ENCODE data around the gene PGAP6. TPM values are rescaled to one million over a fixed set of nuclear protein-coding genes. Genes with fewer than 3 reads are reported as not detected.

PGAP6 gene
- total and polyA plus RNA-seq, 2 of the 8 experiments (the other 6 are each of a cell fraction or from before 2014, with no cell fraction given) = 86.8 to 364 TPM

DNA sequence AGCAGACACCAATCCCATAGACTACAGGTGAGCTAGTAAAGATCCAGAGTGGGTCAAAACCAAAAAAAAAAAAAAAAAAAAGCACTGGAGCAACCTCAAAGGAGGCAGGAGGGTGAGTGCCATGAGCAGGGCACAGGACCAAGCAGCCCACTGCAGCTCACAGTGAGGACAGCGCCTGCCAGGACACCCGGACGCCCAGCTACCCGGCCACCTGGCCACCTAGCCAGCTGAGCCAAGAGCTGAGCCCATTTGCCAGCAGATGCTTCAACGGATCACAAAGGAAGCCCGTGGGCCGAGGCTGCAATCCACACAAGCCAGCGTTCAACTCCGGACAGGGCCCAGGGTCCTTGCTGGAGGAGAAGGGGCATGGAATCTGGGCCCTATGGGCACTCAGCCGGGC, 44.3 kb downstream of the PGAP6 start:
- 86% methylated on average over 10 of the region's 10 CpGs; no CpG with 5 or more reads in 1 of the 2 experiments for WGBS, 2 experiments (ENCODE audit: extremely low coverage in 1 of 2, insufficient coverage in 1 of 2, insufficient read length in 1 of 2, insufficient replicate concordance in 2 of 2, low coverage in 1 of 2, low lambda C conversion rate in 2 of 2, missing lambda C conversion rate in 1 of 2)

More for the DNA sequence above, 44.3 kb downstream of the PGAP6 start:
- Histone ChIP-seq H2BK15ac (ENCODE audit: low read length) (no peak overlapping the region), H4K8ac (ENCODE audit: extremely low read depth, insufficient read depth, low read length) (no peak overlapping the region; the same call in 1 of the 2 replicates), H3K4me2 (ENCODE audit: insufficient read depth in 1 of 2, low read depth in 2 of 2, low read length in 2 of 2) (no peak overlapping the region), H3K79me2 (ENCODE audit: control insufficient read depth in 1 of 2, insufficient read depth in 2 of 2, low read length in 2 of 2) (peaks cover 39 to 84% of the 10 kb centered on the region in 2 experiments), H3K18ac (ENCODE audit: extremely low read depth, low read length) (no peak overlapping the region), H2BK12ac (ENCODE audit: low read depth, low read length) (no peak overlapping the region), H2BK5ac (ENCODE audit: low read depth, low read length) (no peak overlapping the region), H3K14ac (ENCODE audit: insufficient read length) (no peak overlapping the region), H4K20me1 (replicated peaks in 1 of 2; ENCODE audit: control insufficient read depth in 1 of 2, insufficient read depth in 2 of 2, low read length in 2 of 2) (peaks cover 7 to 33% of the 10 kb centered on the region in 2 experiments), H3K23ac (ENCODE audit: insufficient read length) (no peak overlapping the region), H3K9me3 (ENCODE audit: insufficient read depth in 2 of 2, low read depth in 1 of 2, low read length in 1 of 2) (no peaks in the 10 kb centered on the region), H2AFZ (ENCODE audit: low read length) (no peak overlapping the region), H3K79me1 (ENCODE audit: low read depth, low read length) (peaks cover 26% of the 10 kb centered on the region), H3K27ac (ENCODE audit: low read depth, low read length) (no peak overlapping the region), H3K4me3 (ENCODE audit: extremely low read depth in 1 of 4, insufficient read depth in 2 of 4, low read depth in 3 of 4, low read length in 4 of 4) (no peak overlapping the region), H3K4me1 (replicated peaks in 1 of 4; ENCODE audit: control insufficient read depth in 3 of 4, insufficient read depth in 4 of 4, low read length in 3 of 4) (no peaks in the 10 kb centered on the region; a peak in 1 of 7 replicates), H2AK5ac (ENCODE audit: low read depth, low read length) (no peak overlapping the region), H4K91ac (replicated peaks; ENCODE audit: insufficient read length, low read length) (no peak overlapping the region), H3K27me3 (replicated peaks in 1 of 4; ENCODE audit: control insufficient read depth in 3 of 4, extremely low read depth in 1 of 4, insufficient read depth in 3 of 4, low read length in 3 of 4) (no peaks in the 10 kb centered on the region), H4K5ac (ENCODE audit: insufficient read length, low read depth, low read length) (no peak overlapping the region), H3K9ac (replicated peaks in 1 of 4; ENCODE audit: extremely low read depth in 1 of 4, low read depth in 3 of 4, low read length in 3 of 4) (no peak overlapping the region), H2BK120ac (replicated peaks; ENCODE audit: low read depth, low read length) (no peak overlapping the region), H3K56ac (replicated peaks; ENCODE audit: insufficient read length, low read depth, low read length) (no peak overlapping the region), H2BK20ac (ENCODE audit: low read length) (no peak overlapping the region), H3K23me2 (ENCODE audit: low read depth, low read length) (no peaks in the 10 kb centered on the region), H3K36me3 (ENCODE audit: control insufficient read depth in 2 of 4, insufficient read depth in 4 of 4, low read length in 3 of 4) (peaks cover 0 to under 1% (median 0%) of the 10 kb centered on the region in 4 experiments; a peak in 1 of 8 replicates), H3K4ac (replicated peaks; ENCODE audit: insufficient read length, low read depth, low read length) (no peak overlapping the region)
- TF ChIP-seq TAF1 (IDR thresholded peaks at IDR 0.05; ENCODE audit: low read depth, low read length) (no peak), TBP (IDR thresholded peaks at IDR 0.05; ENCODE audit: low read depth, low read length) (no peak), GTF2F1 (IDR thresholded peaks at IDR 0.05; ENCODE audit: borderline replicate concordance, low read depth, low read length) (no peak), CHD2 (IDR thresholded peaks at IDR 0.05; ENCODE audit: low read length) (no peak), ASH2L (IDR thresholded peaks at IDR 0.05; ENCODE audit: low read length) (no peak), KDM5A (IDR thresholded peaks at IDR 0.05; ENCODE audit: low read length) (no peak), PHF8 (conservative IDR thresholded peaks at IDR 0.05; ENCODE audit: low read depth, low read length) (no peak), RAD21 (IDR thresholded peaks at IDR 0.05 in 1 of 2, conservative IDR thresholded peaks at IDR 0.05 in 1 of 2; ENCODE audit: low read depth in 2 of 2, low read length in 2 of 2) (no peak)
- TF ChIP-seq, protein P1, sequence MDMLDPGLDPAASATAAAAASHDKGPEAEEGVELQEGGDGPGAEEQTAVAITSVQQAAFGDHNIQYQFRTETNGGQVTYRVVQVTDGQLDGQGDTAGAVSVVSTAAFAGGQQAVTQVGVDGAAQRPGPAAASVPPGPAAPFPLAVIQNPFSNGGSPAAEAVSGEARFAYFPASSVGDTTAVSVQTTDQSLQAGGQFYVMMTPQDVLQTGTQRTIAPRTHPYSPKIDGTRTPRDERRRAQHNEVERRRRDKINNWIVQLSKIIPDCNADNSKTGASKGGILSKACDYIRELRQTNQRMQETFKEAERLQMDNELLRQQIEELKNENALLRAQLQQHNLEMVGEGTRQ (IDR thresholded peaks at IDR 0.05; ENCODE audit: low read length) = no peak
- TF ChIP-seq, protein P2, sequence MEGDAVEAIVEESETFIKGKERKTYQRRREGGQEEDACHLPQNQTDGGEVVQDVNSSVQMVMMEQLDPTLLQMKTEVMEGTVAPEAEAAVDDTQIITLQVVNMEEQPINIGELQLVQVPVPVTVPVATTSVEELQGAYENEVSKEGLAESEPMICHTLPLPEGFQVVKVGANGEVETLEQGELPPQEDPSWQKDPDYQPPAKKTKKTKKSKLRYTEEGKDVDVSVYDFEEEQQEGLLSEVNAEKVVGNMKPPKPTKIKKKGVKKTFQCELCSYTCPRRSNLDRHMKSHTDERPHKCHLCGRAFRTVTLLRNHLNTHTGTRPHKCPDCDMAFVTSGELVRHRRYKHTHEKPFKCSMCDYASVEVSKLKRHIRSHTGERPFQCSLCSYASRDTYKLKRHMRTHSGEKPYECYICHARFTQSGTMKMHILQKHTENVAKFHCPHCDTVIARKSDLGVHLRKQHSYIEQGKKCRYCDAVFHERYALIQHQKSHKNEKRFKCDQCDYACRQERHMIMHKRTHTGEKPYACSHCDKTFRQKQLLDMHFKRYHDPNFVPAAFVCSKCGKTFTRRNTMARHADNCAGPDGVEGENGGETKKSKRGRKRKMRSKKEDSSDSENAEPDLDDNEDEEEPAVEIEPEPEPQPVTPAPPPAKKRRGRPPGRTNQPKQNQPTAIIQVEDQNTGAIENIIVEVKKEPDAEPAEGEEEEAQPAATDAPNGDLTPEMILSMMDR (IDR thresholded peaks at IDR 0.05; ENCODE audit: control extremely low read depth in 1 of 3, insufficient read depth in 1 of 3, low read depth in 1 of 3, low read length in 3 of 3) = no peak
- no peak for FAIRE-seq
- ChIA-PET POLR2A (ENCODE audit: partially characterized antibody) (interaction anchor here (0.8 to 2.5 kb wide), 4 partner anchors 9 to 109 kb away, joined by 3 to 5 read pairs (median 3); partner anchors contain the start of gene AXIN1), CTCF (ENCODE audit: partially characterized antibody) (interaction anchor here (0.6 to 2.9 kb wide), 5 partner anchors 8 to 92 kb away, joined by 4 to 22 read pairs (median 5); no protein-coding TSS in a partner anchor)
- no peak for DNase-seq (ENCODE audit: low read depth in 1 of 2, low spot score in 2 of 2)

Data from H1 (cell line).